ENCODE measurements around the gene SPP1. TPM values are rescaled to one million over a fixed set of nuclear protein-coding genes. Genes with fewer than 3 reads are reported as not detected.

The SPP1 gene
- total RNA-seq, 1 experiment from 2014 or later: 4.1 TPM

DNA sequence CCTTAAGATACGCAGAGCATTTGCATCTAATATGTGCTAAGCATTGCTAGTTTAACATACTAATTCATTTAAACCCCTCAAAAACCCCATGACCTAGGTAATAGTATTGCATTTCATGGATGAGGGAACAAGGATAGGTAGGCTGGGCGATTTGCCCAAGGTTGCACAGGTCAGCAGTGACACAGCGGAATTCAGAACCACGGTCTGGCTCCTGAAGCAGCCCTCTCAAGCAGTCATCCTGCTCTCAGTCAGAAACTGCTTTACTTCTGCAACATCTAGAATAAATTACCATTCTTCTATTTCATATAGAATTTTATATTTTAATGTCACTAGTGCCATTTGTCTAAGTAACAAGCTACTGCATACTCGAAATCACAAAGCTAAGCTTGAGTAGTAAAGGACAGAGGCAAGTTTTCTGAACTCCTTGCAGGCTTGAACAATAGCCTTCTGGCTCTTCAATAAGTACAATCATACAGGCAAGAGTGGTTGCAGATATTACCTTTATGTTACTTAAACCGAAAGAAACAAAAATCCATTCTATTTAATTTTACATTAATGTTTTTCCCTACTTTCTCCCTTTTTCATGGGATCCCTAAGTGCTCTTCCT lies 555 bp upstream of the SPP1 start:
- Histone ChIP-seq H3K4me1 (ENCODE audit: control insufficient read depth in 1 of 2, insufficient read depth in 2 of 2, low read length in 2 of 2) (peaks cover 2 to 24% of the 10 kb centered on the region in 2 experiments; a peak in 3 of 4 replicates), H4K20me1 (ENCODE audit: insufficient read depth) (no peaks in the 10 kb centered on the region)
- CTCF ChIA-PET: interaction anchor here (1.1 to 5.4 kb wide), 5 partner anchors 11 to 237 kb away, joined by 3 to 45 read pairs (median 6); no protein-coding TSS in a partner anchor

GRCh38 chr4:87977521-87978278 lies 2.2 kb downstream of the SPP1 start:
- no peak overlapping the region for H3K9ac ChIP-seq (ENCODE audit: low read length)
- H3K4me3 ChIP-seq (replicated peaks in 1 of 2; ENCODE audit: low read depth in 1 of 2, low read length in 2 of 2): no peak overlapping the region
- no peak overlapping the region for H2AFZ ChIP-seq (ENCODE audit: low read depth, low read length, poor library complexity, severe bottlenecking)
- H3K27ac ChIP-seq (ENCODE audit: low read depth, low read length): no peak overlapping the region
- H3K4me2 ChIP-seq (ENCODE audit: low read length): no peak overlapping the region
- BruUV-seq (replicated peaks): no TSS peak
- DNase-seq (ENCODE audit: low read depth, low spot score) (no peak), ATAC-seq (no peak)
- no peaks in the 10 kb centered on the region for H4K20me1 ChIP-seq (ENCODE audit: insufficient read depth)
- H3K9me2 ChIP-seq (ENCODE audit: insufficient read depth): no peaks in the 10 kb centered on the region
- POLR2A ChIA-PET: no interaction called here
- no peaks in the 10 kb centered on the region for H3K9me3 ChIP-seq (ENCODE audit: control insufficient read depth in 1 of 2, insufficient read depth in 1 of 2, low read depth in 1 of 2, low read length in 2 of 2)
- CTCF ChIA-PET: interaction anchor here (1.0 to 5.4 kb wide), 3 partner anchors 8 to 125 kb away, joined by 4 to 45 read pairs (median 7); no protein-coding TSS in a partner anchor
- intact Hi-C loops (cut with micrococcal nuclease): loop anchor here (10.0 kb wide), 1 partner anchor 433 kb away; no protein-coding TSS in a partner anchor
- H3K36me3 ChIP-seq (ENCODE audit: control insufficient read depth in 1 of 2, insufficient read depth in 2 of 2, low read length in 2 of 2): no peaks in the 10 kb centered on the region
- RAD21 ChIA-PET (ENCODE audit: low non-redundant PET in 1 of 2, low total read pairs in 2 of 2, uncharacterized antibody in 2 of 2, unreplicated experiment in 2 of 2): no interaction called here
- no peaks in the 10 kb centered on the region for H3K79me2 ChIP-seq (ENCODE audit: insufficient read depth, low read length)
- no peaks in the 10 kb centered on the region for H3K27me3 ChIP-seq (ENCODE audit: insufficient read depth, low read length)
- H3K4me1 ChIP-seq (ENCODE audit: control insufficient read depth in 1 of 2, insufficient read depth in 2 of 2, low read length in 2 of 2): peaks cover 2 to 24% of the 10 kb centered on the region in 2 experiments; a peak in 3 of 4 replicates
- TF ChIP-seq RAD21 (IDR thresholded peaks at IDR 0.05; ENCODE audit: low read depth) (no peak), EGR1 (IDR thresholded peaks at IDR 0.05; ENCODE audit: low read depth) (no peak), CBX3 (IDR thresholded peaks at IDR 0.05; ENCODE audit: low read depth) (no peak), FOSL1 (IDR thresholded peaks at IDR 0.05; ENCODE audit: low read depth) (no peak), TCF7L2 (IDR thresholded peaks at IDR 0.05; ENCODE audit: borderline replicate concordance, extremely low read depth, insufficient read depth, insufficient read length) (no peak), CEBPB (IDR thresholded peaks at IDR 0.05; ENCODE audit: low read depth) (no peak), SP1 (IDR thresholded peaks at IDR 0.05; ENCODE audit: low read depth) (no peak), POLR2AphosphoS5 (IDR thresholded peaks at IDR 0.05; ENCODE audit: low read depth, low read length) (no peak), EZH2 (IDR thresholded peaks at IDR 0.05) (no peak), JUND (IDR thresholded peaks at IDR 0.05) (no peak), ELF1 (IDR thresholded peaks at IDR 0.05; ENCODE audit: borderline replicate concordance, low read depth) (no peak), ZNF274 (IDR thresholded peaks at IDR 0.05; ENCODE audit: low read depth, low read length) (no peak)
- TF ChIP-seq, protein P1, sequence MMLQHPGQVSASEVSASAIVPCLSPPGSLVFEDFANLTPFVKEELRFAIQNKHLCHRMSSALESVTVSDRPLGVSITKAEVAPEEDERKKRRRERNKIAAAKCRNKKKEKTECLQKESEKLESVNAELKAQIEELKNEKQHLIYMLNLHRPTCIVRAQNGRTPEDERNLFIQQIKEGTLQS (IDR thresholded peaks at IDR 0.05): no peak
- TF ChIP-seq, protein P2, sequence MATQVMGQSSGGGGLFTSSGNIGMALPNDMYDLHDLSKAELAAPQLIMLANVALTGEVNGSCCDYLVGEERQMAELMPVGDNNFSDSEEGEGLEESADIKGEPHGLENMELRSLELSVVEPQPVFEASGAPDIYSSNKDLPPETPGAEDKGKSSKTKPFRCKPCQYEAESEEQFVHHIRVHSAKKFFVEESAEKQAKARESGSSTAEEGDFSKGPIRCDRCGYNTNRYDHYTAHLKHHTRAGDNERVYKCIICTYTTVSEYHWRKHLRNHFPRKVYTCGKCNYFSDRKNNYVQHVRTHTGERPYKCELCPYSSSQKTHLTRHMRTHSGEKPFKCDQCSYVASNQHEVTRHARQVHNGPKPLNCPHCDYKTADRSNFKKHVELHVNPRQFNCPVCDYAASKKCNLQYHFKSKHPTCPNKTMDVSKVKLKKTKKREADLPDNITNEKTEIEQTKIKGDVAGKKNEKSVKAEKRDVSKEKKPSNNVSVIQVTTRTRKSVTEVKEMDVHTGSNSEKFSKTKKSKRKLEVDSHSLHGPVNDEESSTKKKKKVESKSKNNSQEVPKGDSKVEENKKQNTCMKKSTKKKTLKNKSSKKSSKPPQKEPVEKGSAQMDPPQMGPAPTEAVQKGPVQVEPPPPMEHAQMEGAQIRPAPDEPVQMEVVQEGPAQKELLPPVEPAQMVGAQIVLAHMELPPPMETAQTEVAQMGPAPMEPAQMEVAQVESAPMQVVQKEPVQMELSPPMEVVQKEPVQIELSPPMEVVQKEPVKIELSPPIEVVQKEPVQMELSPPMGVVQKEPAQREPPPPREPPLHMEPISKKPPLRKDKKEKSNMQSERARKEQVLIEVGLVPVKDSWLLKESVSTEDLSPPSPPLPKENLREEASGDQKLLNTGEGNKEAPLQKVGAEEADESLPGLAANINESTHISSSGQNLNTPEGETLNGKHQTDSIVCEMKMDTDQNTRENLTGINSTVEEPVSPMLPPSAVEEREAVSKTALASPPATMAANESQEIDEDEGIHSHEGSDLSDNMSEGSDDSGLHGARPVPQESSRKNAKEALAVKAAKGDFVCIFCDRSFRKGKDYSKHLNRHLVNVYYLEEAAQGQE (IDR thresholded peaks at IDR 0.05; ENCODE audit: low read depth): no peak

More for the DNA sequence above, 555 bp upstream of the SPP1 start:
- intact Hi-C loops (cut with micrococcal nuclease): loop anchor here (10.0 kb wide), 1 partner anchor 430 kb away; no protein-coding TSS in a partner anchor
- Histone ChIP-seq H3K4me3 (replicated peaks in 1 of 2; ENCODE audit: low read depth in 1 of 2, low read length in 2 of 2) (peak overlapping the region; percentile 19 to 41; a peak in 3 of 4 replicates), H2AFZ (ENCODE audit: low read depth, low read length, poor library complexity, severe bottlenecking) (peak overlapping the region; percentile 92), H3K79me2 (ENCODE audit: insufficient read depth, low read length) (no peaks in the 10 kb centered on the region), H3K9me3 (ENCODE audit: control insufficient read depth in 1 of 2, insufficient read depth in 1 of 2, low read depth in 1 of 2, low read length in 2 of 2) (no peaks in the 10 kb centered on the region), H3K27ac (ENCODE audit: low read depth, low read length) (no peak overlapping the region), H3K4me2 (ENCODE audit: low read length) (peak overlapping the region; percentile 73), H3K9ac (ENCODE audit: low read length) (no peak overlapping the region), H3K36me3 (ENCODE audit: control insufficient read depth in 1 of 2, insufficient read depth in 2 of 2, low read length in 2 of 2) (no peaks in the 10 kb centered on the region), H3K27me3 (ENCODE audit: insufficient read depth, low read length) (no peaks in the 10 kb centered on the region), H3K9me2 (ENCODE audit: insufficient read depth) (no peaks in the 10 kb centered on the region)
- RAD21 ChIA-PET (ENCODE audit: low non-redundant PET in 1 of 2, low total read pairs in 2 of 2, uncharacterized antibody in 2 of 2, unreplicated experiment in 2 of 2): interaction anchor here in 1 of 2 experiments (0.9 to 1.2 kb wide), 2 partner anchors 122 to 124 kb away, joined by 3 to 4 read pairs; no protein-coding TSS in a partner anchor
- TF ChIP-seq TCF7L2 (IDR thresholded peaks at IDR 0.05; ENCODE audit: borderline replicate concordance, extremely low read depth, insufficient read depth, insufficient read length): no peak
- 0 out of 2 replicates have a peak, but pooled peaks have one; percentile 1 for TF ChIP-seq CEBPB (IDR thresholded peaks at IDR 0.05; ENCODE audit: low read depth)
- TF ChIP-seq SIN3A (IDR thresholded peaks at IDR 0.05; ENCODE audit: low read depth): peak; percentile 33; the same call in 1 of the 2 replicates
- no peak for DNase-seq (ENCODE audit: low read depth, low spot score)
- POLR2A ChIA-PET: no interaction called here
- peak; percentile 57 for ATAC-seq
- BruUV-seq (replicated peaks): no TSS peak
